ENCODE measurements around the gene LDLRAD3. TPM values are rescaled to one million over a fixed set of nuclear protein-coding genes. Genes with fewer than 3 reads are reported as not detected.

The LDLRAD3 gene
- total RNA-seq, 2 experiments from 2014 or later: 0.22 to 0.59 TPM

DNA sequence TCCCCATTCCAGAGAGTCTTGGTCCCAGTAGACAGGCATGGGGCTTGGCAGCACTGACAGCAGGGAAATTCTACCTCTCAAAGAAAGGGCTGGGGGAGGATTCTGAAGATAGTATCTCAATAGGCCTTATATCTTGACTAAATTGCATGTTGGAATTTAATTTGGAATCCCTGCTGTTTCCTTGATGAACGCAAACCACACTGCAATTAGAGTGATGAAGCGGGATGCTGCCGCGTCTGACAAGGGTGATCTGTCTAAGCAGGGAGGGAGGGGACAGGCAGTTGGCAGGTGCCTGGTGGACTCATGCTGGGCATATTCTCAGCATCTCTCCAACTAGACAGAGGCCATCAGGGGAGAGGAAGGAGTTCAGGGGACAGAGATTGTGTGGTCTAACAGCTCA, 296.9 kb downstream of the LDLRAD3 start:
- Mint-ChIP-seq H3K27ac (no peak overlapping the region), H3K4me3 (no peak overlapping the region), H3K9me3 (no peaks in the 10 kb centered on the region), H3K36me3 (ENCODE audit: low read depth) (no peaks in the 10 kb centered on the region), H3K4me1 (ENCODE audit: low read depth) (no peaks in the 10 kb centered on the region), H3K27me3 (peaks cover 1% of the 10 kb centered on the region)
- intact Hi-C loops (cut with micrococcal nuclease): no loop called here
- DNase-seq (no peak), ATAC-seq (no peak)
- ChIA-PET CTCF (interaction anchor here (1.2 kb wide), 1 partner anchor 18 kb away, joined by 3 read pairs; no protein-coding TSS in a partner anchor), POLR2A (interaction anchor here (0.5 kb wide), 1 partner anchor 377 kb away, joined by 3 read pairs; no protein-coding TSS in a partner anchor)
- TF ChIP-seq, protein P1, sequence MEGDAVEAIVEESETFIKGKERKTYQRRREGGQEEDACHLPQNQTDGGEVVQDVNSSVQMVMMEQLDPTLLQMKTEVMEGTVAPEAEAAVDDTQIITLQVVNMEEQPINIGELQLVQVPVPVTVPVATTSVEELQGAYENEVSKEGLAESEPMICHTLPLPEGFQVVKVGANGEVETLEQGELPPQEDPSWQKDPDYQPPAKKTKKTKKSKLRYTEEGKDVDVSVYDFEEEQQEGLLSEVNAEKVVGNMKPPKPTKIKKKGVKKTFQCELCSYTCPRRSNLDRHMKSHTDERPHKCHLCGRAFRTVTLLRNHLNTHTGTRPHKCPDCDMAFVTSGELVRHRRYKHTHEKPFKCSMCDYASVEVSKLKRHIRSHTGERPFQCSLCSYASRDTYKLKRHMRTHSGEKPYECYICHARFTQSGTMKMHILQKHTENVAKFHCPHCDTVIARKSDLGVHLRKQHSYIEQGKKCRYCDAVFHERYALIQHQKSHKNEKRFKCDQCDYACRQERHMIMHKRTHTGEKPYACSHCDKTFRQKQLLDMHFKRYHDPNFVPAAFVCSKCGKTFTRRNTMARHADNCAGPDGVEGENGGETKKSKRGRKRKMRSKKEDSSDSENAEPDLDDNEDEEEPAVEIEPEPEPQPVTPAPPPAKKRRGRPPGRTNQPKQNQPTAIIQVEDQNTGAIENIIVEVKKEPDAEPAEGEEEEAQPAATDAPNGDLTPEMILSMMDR (IDR thresholded peaks at IDR 0.05): no peak

DNA sequence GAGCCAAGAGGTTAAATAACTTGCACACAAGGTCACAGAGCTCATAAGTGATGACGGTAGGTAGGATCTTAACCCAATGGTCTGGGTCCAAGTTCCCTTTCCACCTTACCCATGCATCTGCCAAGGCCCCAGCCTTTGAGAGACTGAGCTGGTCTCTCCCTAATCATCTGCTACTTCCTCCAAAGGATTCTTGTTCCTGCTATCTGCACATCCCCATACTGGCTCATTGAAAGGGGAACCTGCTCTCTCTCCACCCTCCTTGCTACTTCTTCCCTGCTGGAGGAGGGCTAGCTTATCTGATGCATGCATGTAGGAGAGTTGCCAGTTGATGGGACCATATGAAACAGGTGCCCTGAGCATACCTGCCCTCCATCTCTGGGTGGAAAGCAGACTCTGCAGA, 297.6 kb downstream of the LDLRAD3 start:
- no peaks in the 10 kb centered on the region for H3K4me1 Mint-ChIP-seq (ENCODE audit: low read depth)
- DNase-seq (no peak), ATAC-seq (no peak)
- CTCF ChIA-PET: interaction anchor here (1.2 kb wide), 1 partner anchor 17 kb away, joined by 3 read pairs; no protein-coding TSS in a partner anchor
- no peak overlapping the region for H3K27ac Mint-ChIP-seq
- POLR2A ChIA-PET: no interaction called here
- peaks cover 5% of the 10 kb centered on the region for H3K27me3 Mint-ChIP-seq
- TF ChIP-seq, protein P1 (IDR thresholded peaks at IDR 0.05): no peak
- no peak overlapping the region for H3K4me3 Mint-ChIP-seq
- no peaks in the 10 kb centered on the region for H3K9me3 Mint-ChIP-seq
- intact Hi-C loops (cut with micrococcal nuclease): no loop called here
- no peaks in the 10 kb centered on the region for H3K36me3 Mint-ChIP-seq (ENCODE audit: low read depth)

DNA sequence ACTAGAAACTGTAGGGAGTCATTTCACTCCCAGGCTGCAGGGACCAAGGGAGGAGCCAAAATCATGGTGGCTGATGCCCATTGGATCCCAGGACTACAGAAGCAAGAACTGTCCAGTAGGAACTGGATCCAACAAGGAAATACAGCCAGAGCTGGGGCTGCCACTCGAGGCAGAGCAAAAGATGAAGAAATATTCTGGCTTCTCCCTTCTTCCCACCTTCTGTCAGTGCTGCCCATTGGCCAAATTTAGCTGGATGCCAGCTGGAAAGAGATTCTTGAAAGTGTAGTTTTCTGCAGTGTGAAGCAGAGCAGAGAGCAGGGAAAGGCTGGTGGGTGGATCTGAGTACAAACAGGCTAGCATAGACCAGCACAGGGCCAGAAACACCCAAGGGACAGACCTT, 299.8 kb downstream of the LDLRAD3 start:
- intact Hi-C loops (cut with micrococcal nuclease): no loop called here
- Mint-ChIP-seq H3K27ac (no peak overlapping the region), H3K27me3 (peaks cover 6% of the 10 kb centered on the region), H3K4me1 (ENCODE audit: low read depth) (no peaks in the 10 kb centered on the region), H3K9me3 (no peaks in the 10 kb centered on the region), H3K36me3 (ENCODE audit: low read depth) (no peaks in the 10 kb centered on the region), H3K4me3 (no peak overlapping the region)
- CTCF ChIA-PET: no interaction called here
- TF ChIP-seq, protein P1 (IDR thresholded peaks at IDR 0.05): no peak
- POLR2A ChIA-PET: no interaction called here
- ATAC-seq (no peak), DNase-seq (no peak)

DNA sequence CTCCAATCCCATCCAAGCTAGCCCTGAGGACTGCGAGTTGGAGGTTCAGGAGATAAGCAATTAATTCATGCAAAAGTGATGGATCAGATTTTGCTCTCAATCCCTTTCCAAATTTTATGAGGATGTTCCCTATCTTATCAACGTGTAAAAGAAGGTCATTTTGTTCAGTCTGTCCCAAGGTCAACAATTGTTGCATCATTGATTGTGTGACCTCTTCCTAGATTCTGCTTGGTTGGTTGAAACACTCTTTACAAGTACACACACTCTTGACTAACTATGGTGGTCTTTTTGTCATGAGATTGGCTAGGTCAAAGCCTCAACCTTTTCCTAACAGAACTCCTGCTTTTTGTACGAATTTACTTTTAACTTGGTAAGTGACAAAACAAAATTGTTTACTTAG, 303.6 kb downstream of the LDLRAD3 start:
- TF ChIP-seq, protein P1 (IDR thresholded peaks at IDR 0.05): no peak
- intact Hi-C loops (cut with micrococcal nuclease): no loop called here
- CTCF ChIA-PET: interaction anchor here (3.9 kb wide), 1 partner anchor 11 kb away, joined by 15 read pairs; no protein-coding TSS in a partner anchor
- DNase-seq: no peak
- POLR2A ChIA-PET: interaction anchor here (0.7 kb wide), 1 partner anchor 13 kb away, joined by 3 read pairs; no protein-coding TSS in a partner anchor
- H3K4me3 Mint-ChIP-seq: no peak overlapping the region
- H3K36me3 Mint-ChIP-seq (ENCODE audit: low read depth): no peaks in the 10 kb centered on the region
- no peak overlapping the region for H3K27ac Mint-ChIP-seq
- peaks cover 20% of the 10 kb centered on the region for H3K27me3 Mint-ChIP-seq
- H3K4me1 Mint-ChIP-seq (ENCODE audit: low read depth): peaks cover 2% of the 10 kb centered on the region
- no peak for ATAC-seq
- H3K9me3 Mint-ChIP-seq: peaks cover 3% of the 10 kb centered on the region

DNA sequence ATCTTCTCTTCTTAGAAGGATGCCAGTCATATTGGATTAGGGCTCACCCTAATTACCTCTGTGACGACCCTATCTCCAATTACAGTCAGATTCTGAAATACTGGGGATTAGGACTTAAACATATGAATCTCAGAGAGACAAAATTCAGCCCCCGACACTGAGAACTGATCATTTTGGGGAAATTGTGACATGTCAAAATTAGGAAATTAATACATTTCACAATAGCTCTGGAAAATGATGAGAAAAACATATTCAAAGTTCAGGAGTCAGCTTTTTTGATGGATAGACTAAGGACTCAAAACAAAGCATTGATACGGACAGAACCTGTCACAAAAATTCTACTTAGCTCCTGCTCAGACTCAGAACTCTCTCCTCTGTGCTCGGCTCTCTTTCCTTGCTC, 304.6 kb downstream of the LDLRAD3 start:
- POLR2A ChIA-PET: no interaction called here
- CTCF ChIA-PET: interaction anchor here (3.9 to 6.8 kb wide), 2 partner anchors 10 to 18 kb away, joined by 15 to 34 read pairs; no protein-coding TSS in a partner anchor
- intact Hi-C loops (cut with micrococcal nuclease): no loop called here
- no peak for DNase-seq
- no peak overlapping the region for H3K27ac Mint-ChIP-seq
- peaks cover 3% of the 10 kb centered on the region for H3K9me3 Mint-ChIP-seq
- H3K27me3 Mint-ChIP-seq: peaks cover 20% of the 10 kb centered on the region
- H3K36me3 Mint-ChIP-seq (ENCODE audit: low read depth): no peaks in the 10 kb centered on the region
- no peak overlapping the region for H3K4me3 Mint-ChIP-seq
- TF ChIP-seq, protein P1 (IDR thresholded peaks at IDR 0.05): no peak
- ATAC-seq: no peak
- H3K4me1 Mint-ChIP-seq (ENCODE audit: low read depth): peaks cover 2% of the 10 kb centered on the region

Data from activated CD8-positive, alpha-beta T cell treated with anti-CD3 and anti-CD28 coated beads for 36 hours (primary cell).